Fibroblast of peridontal ligament (primary cell): ENCODE measurements around the gene CRB1.
A peak's percentile ranks its signal among the peaks of the same experiment; 100 is the strongest.
"Not testable (repeated sequence)": the region's sequence is repeated elsewhere in the genome, so short reads cannot be mapped to it uniquely, and the experiment has no call there.

ENCODE experiments used
- DNase-seq: peaks from one replicate; pipeline ENCODE4 v3.0.0-alpha.2; 2010; ENCODE audit errors: extremely low read depth

The CRB1 gene

GRCh38 chr1:197399755-197400521, 131.9 kb downstream of the CRB1 start:
- DNase-seq, result peak; percentile 61

GRCh38 chr1:197400522-197400902, 132.5 kb downstream of the CRB1 start:
- DNase-seq, result no peak

GRCh38 chr1:197402189-197402588, 134.1 kb downstream of the CRB1 start:
- no peak for DNase-seq

- DNase-seq, result not testable (repeated sequence)
These were observed 136.7 kb downstream of the CRB1 start for GRCh38 chr1:197404774-197405173.

GRCh38 chr1:197405614-197406013, 137.6 kb downstream of the CRB1 start:
- not testable (repeated sequence) for DNase-seq

- no peak for DNase-seq
These were observed 145.5 kb downstream of the CRB1 start for GRCh38 chr1:197413564-197413963.

GRCh38 chr1:197415221-197415620, 147.2 kb downstream of the CRB1 start:
- no peak for DNase-seq

- no peak for DNase-seq
These were observed 150.6 kb downstream of the CRB1 start for GRCh38 chr1:197418693-197419092.

GRCh38 chr1:197422993-197423392, 154.9 kb downstream of the CRB1 start:
- DNase-seq, result peak; percentile 54

GRCh38 chr1:197424380-197424779, 156.3 kb downstream of the CRB1 start:
- DNase-seq, result no peak

- no peak for DNase-seq
These were observed 161.3 kb downstream of the CRB1 start for GRCh38 chr1:197429372-197429771.

GRCh38 chr1:197435224-197435623, 167.2 kb downstream of the CRB1 start:
- no peak for DNase-seq

GRCh38 chr1:197437601-197438000, 169.5 kb downstream of the CRB1 start:
- DNase-seq, result no peak

GRCh38 chr1:197438010-197438790, 170.1 kb downstream of the CRB1 start:
- DNase-seq, result no peak

GRCh38 chr1:197439708-197440280, 171.7 kb downstream of the CRB1 start:
- no peak for DNase-seq

- no peak for DNase-seq
These were observed 172.7 kb downstream of the CRB1 start for GRCh38 chr1:197440715-197441114.

GRCh38 chr1:197441999-197442414, 174.0 kb downstream of the CRB1 start:
- no peak for DNase-seq

- DNase-seq, result peak; percentile 25
These were observed 176.7 kb downstream of the CRB1 start for GRCh38 chr1:197444755-197445154.

- no peak for DNase-seq
These were observed 180.2 kb downstream of the CRB1 start for GRCh38 chr1:197448121-197448779.

- peak; percentile 30 for DNase-seq
These were observed 183.3 kb downstream of the CRB1 start for GRCh38 chr1:197451381-197451780.

- no peak for DNase-seq
These were observed 185.5 kb downstream of the CRB1 start for GRCh38 chr1:197453376-197454058.

- DNase-seq, result no peak
These were observed 194.5 kb downstream of the CRB1 start for GRCh38 chr1:197462539-197462938.
